Measurements from ENCODE around the gene C2CD3.
"Not testable (repeated sequence)": the region's sequence is repeated elsewhere in the genome, so short reads cannot be mapped to it uniquely, and the experiment has no call there.

C2CD3 gene

DNA sequence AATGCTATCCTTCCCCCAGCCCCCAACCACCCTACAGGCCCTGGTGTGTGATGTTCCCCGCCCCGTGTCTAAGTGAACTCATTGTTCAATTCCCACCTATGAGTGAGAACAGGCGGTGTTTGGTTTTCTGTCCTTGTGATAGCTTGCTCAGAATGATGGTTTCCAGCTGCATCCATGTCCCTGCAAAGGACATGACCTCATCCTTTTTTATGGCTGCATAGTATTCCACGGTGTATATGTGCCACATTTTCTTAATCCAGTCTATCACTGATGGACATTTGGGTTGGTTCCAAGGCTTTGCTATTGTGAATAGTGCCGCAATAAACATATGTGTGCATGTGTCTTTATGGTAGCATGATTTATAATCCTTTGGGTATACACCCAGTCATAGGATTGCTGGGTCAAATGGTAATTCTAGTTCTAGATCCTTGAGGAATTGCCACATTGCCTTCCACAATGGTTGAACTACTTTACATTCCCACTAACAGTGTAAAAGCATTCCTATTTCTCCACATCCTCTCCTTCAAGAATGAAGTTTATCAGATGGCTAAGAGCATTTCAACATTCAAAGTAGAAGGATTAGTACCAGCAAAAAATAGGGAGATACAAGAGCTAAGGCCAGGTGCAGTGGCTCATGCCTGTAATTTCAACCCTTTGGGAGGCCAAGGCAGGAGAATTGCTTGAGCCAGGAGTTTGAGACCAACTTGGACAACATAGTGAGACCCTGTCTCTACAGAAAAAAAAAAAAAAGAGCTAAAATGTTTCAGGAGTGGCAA lies 50.4 kb downstream of the C2CD3 start:
- in situ Hi-C loops (cut with HindIII; ENCODE audit: low sequenced_read_pairs) = not testable (repeated sequence)

DNA sequence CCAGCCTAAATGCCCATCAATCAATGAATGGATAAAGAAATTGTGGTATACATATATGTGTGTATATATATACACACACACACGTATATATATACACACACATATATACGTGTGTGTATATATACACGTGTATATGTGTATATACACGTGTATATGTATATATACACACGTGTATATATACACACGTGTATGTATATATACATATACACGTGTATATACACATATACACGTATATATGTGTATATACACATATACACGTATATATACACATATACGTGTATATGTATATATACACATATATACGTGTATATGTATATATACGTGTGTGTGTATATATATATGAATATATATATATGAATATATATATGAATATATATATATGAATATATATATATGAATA lies 54.1 kb downstream of the C2CD3 start:
- in situ Hi-C loops (cut with HindIII; ENCODE audit: low sequenced_read_pairs) = no loop called here

DNA sequence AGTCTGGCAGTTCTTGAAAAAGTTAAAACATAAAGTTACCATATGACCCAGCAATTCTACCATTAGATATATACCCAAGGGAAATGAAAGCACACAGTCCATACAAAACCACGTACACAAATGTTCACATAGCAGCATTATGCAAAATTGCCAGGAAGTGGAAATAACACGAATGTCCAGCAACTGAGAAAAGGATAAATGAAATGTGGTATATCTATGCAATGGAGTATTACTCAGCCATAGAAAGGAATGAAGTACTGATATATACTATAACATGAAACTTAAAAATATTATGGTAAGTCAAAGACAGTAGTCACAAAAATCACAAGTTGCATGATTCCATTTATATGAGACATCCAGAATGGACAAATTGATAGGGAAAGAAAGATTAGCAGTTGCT lies 57.9 kb downstream of the C2CD3 start:
- in situ Hi-C loops (cut with HindIII; ENCODE audit: low sequenced_read_pairs) = no loop called here

DNA sequence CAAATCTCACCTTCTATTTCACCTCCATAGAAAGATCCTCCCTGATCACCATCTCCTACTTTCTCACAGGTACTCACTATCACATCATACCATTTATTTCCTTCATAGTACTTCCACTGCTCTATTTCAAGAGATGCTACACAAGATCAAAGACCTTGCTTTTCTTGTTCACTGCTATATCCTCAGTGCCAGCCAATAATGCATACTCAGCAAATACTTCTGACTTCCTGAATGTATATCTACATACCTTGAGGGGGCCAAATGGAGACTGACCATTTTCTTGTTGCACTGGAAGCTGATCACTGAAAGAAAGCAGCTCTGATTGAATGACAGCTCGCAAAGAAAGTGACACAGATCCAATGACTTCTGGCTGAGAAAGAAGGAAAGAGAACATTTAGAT lies 64.7 kb downstream of the C2CD3 start:
- in situ Hi-C loops (cut with HindIII; ENCODE audit: low sequenced_read_pairs) = no loop called here

DNA sequence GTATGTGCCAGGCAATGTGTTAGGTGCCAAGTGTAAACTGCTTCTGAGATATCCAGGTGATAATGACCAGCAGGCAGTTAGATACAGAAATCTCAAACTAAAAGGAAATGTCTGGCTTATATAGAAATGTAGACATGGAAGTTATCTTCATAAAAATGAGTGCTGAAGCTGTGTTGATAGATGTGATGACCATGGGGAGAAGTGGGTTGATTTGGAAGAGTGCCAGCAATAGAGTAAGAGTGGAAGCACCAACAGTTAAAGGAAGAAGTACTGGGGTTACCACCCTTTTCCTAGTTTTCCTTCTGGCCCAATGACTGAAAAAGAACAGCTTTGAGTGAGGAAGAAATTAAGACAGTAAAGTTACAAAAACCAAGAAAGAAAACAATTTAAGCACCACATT lies 68.5 kb downstream of the C2CD3 start:
- in situ Hi-C loops (cut with HindIII; ENCODE audit: low sequenced_read_pairs) = no loop called here

DNA sequence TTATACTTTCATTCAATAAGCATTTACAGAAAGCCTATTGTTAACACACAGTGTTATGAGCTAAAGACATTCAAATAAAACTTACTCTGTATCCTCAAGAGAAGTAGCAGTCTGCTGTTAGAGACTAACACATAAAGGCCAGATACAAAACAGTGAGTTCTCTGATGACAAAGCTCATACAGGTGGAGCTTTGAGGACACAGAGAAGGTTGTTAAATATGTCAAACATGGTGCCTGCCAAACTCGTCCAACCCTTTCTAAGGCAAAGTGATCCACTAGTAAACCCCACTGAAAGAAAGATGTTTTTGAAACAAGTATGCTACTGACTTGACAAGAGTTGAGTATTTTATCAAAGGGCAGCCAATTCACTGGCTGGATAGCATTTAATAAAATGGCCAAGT lies 70.1 kb downstream of the C2CD3 start:
- in situ Hi-C loops (cut with HindIII; ENCODE audit: low sequenced_read_pairs) = no loop called here

DNA sequence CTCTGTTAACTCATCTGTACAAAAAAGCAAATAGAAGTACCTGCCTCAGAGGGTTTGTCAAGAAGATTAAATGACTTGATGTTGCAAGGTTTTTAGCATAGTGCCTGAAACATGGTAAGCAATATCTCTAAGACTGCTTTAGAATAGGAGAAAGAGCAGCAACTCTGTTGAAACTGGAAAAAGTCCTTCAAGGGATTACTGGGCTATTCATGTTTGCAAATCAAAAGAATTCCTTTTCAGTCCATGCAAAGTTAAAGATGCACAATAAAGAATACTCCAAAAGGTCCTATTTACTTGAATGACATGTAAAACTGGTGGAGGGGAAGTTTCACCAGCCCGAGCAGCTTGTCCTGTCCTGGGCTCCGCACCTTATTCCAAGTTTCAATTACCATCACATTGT lies 70.6 kb downstream of the C2CD3 start:
- in situ Hi-C loops (cut with HindIII; ENCODE audit: low sequenced_read_pairs) = no loop called here

DNA sequence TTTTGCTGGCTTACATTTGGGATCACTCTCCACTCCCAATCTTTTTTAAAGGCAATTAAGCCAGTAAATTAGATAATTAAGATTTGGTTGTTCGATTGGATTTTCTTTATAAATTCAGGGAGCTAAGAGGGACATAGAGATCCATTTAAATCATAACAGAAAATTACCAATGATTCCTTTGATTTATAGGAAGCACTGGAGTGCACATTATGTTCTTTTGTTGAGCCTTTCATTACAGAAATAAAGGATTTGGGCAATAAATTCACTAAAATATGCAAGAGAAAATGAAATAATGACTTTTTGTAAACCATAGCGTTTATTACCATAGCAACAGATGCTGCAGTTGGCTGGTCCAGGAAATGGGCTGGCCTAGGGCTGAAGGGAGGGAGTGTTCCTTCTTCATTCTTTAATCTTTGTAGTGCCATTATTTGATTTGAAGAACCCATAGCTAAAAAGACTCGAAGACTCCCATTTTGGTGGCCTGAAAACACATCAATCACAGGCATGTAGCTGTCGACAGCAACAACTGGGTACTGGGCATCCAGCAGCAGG lies 73.0 kb downstream of the C2CD3 start:
- in situ Hi-C loops (cut with HindIII; ENCODE audit: low sequenced_read_pairs) = no loop called here

DNA sequence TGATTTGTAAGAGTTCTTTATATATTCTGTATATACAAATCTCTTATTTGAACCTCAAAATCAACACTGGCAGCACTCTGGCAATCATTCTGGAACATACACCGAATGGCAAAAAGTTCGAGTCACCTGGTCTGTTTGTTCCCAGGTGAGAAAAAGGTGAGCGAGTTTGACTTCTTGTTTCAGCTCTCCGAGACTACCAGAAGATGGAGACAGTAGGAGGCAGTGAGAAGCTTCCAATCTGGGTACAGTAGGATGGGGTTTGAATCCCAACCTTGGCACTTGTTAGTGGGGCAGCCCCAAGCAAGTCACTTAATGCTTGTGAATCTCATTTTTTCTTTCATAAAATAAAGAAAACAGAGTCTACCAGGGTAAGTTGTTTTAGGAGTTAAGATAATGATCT lies 76.4 kb downstream of the C2CD3 start:
- in situ Hi-C loops (cut with HindIII; ENCODE audit: low sequenced_read_pairs) = loop anchor here (5.0 kb wide), 1 partner anchor 57 kb away; no protein-coding TSS in a partner anchor

DNA sequence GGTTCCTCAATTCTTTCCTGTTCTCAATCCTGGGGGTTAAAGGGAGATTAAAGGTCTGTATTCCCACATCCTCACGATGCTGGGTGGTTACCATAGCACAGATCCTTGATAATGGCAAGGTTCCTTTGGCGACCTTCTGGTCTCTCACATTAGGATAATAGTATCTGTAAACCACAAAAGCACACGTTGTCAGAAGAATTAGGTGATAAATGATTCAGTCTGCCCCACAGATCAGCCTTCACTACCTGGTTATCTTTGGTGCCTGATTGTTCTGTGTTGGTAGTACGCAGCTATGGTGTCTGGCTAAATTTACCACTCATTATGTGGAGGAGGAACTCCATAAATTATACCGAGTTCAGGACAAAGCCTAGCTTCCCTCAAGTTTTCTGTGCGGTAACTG lies 78.4 kb downstream of the C2CD3 start:
- in situ Hi-C loops (cut with HindIII; ENCODE audit: low sequenced_read_pairs) = loop anchor here (5.0 kb wide), 1 partner anchor 55 kb away; no protein-coding TSS in a partner anchor

DNA sequence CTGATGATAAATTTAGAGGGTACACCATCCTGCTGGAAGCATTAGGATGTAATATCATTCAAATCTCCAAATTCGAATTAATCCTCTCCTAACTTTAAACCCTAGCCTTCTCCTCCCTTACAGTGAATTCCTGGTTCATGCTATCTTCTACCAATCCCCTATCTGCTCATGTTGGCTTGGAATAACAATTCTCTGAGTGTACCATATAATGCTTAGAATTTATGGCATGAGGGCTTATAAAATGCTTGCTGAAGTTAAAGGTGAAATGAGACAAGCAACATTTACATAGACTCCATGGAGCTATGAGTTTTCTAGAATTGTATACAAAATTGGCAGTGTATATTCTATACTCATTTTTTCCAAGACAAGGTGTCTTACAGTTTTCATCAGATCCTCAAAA lies 79.3 kb downstream of the C2CD3 start:
- in situ Hi-C loops (cut with HindIII; ENCODE audit: low sequenced_read_pairs) = loop anchor here (5.0 kb wide), 1 partner anchor 54 kb away; no protein-coding TSS in a partner anchor

DNA sequence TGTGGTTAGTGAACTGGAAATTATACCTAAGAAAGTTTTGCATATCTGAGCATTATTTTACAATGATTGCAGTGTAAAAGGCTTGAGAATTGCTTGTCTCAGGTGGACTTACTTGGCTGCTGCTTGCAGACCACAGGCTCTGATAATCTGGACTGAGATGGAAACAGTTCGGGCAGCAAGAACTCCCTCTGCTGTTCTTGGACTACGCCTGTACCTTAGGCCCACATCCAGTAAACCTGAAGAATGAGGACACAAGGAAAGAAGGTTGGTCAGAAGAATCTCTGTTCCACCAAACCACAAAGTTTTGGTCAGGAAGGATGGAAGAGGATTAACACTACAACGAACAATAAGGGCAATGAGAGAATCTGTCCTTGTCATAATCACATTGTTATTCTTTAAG lies 80.1 kb downstream of the C2CD3 start:
- in situ Hi-C loops (cut with HindIII; ENCODE audit: low sequenced_read_pairs) = loop anchor here (5.0 kb wide), 1 partner anchor 53 kb away; no protein-coding TSS in a partner anchor

DNA sequence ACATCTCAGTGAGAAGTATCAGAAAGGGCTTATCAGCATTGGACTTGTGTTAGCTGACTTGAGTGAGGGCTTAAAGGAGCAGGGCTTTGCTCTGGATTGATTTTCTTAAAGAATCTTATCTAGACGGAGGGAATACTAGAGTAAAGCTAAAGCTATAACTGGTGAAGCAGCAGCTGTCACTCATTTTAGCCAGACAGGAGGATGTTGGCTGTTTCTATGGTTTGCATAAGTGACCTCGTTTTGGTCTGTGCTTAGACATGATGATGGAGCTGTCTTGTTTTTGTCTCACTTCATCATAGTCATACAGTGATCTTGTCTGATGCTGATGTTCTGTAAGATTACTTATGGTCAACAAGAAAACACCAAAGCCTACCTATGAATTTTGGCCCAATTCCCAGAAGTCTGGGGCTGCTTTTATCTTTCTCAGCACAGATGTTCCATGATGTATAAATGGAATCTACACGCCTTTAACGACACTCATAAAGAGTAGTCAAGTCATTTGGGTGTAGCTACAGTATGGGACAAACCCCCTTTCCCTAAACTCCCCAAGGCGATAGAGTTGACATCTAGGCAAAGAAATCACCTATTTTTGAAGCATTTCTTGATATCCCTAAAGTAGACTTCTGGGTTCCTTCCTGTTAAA lies 84.4 kb downstream of the C2CD3 start:
- in situ Hi-C loops (cut with HindIII; ENCODE audit: low sequenced_read_pairs) = no loop called here

DNA sequence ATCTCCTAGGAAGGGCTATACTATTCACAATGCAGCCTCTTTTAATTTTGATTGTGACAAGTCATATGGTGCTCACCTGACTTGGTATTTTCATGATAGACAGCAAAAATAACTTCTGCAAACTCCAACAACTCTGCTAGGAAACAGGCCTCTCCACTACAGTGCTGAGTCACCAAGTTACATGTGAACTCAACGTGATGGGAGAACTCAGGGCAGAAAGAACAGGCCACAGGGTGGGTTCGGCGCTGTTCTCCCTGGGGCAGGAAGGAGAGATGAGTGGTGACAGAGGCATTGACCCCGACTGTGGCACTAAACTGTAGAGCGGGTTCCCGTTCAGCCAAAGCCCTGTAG lies 85.3 kb downstream of the C2CD3 start:
- in situ Hi-C loops (cut with HindIII; ENCODE audit: low sequenced_read_pairs) = no loop called here

DNA sequence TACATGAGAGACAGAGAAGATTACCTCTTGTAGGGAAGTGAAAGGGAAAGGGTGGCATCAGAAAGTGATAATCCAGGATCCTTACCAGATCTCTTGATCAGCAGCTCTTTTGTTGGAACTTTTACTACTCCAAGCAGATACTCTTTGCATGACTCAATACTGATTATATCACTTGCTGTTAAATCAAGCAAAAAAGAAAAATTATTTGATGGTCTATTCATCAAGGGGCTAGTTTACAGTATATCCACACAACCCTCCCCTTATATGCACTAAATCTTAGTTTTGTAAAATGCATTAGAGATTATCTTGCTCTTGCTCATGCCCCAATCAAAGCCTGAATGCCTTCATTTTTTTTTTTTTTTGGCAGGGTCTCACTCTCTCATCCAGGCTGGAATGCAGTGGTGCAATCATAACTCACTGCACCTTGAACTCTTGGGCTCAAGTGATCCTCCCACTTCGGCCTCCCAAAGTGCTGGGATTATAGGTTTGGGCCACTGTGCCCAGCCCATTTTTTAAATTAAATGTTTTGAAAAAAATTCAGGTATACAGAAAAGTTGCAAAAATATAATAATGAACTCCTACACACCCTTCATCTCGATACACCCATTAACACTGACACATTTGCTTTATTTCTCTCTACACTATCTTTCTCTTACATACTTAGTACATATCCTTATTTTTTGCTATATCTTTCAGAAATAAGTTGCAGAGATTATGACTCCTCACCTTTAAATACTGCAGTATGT lies 85.8 kb downstream of the C2CD3 start:
- in situ Hi-C loops (cut with HindIII; ENCODE audit: low sequenced_read_pairs) = no loop called here

DNA sequence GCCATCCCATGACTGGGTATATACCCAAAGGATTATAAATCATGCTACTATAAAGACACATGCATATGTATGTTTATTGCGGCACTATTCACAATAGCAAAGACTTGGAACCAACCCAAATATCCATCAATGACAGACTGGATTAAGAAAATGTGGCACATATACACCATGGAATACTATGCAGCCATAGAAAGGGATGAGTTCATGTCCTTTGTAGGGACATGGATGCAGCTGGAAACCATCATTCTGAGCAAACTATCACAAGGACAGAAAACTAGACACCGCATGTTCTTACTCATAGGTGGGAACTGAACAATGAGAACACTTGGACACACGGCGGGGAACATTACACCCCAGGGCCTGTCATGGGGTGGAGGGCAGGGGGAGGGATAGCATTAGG lies 86.9 kb downstream of the C2CD3 start:
- in situ Hi-C loops (cut with HindIII; ENCODE audit: low sequenced_read_pairs) = not testable (repeated sequence)

DNA sequence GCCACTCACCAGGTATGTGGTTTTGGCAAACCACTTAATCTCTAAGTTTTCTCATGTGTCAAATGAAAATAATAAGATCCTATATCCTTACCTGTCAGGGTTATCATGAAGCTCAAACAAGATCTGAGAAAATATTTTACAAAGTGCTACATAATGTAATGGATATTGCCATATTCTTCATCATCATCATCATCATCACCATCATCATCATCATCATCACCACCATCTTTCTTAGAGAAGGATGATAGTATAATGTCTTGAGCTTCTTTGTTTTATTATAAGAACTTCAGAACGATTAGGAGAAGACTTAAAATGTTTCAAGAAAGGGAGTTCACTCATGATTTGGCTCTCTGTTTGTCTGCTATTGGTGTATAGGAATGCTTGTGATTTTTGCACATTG lies 89.4 kb downstream of the C2CD3 start:
- in situ Hi-C loops (cut with HindIII; ENCODE audit: low sequenced_read_pairs) = no loop called here

DNA sequence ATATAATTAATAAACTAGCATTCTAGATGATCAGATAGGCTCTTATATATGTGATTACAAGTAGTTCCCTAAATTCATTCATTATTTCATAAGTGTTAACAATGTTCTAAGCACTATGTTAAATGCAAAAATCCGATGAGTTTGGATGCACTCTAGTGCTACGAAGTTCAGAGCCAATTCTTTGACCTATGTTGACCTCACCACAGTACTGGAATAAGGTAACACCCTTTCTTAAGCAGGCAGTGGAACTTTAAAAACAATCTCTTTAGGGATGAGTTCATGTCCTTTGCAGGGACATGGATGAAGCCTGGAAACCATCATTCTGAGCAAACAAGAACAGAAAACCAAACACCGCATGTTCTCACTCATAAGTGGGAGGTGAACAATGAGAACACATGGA lies 93.6 kb downstream of the C2CD3 start:
- in situ Hi-C loops (cut with HindIII; ENCODE audit: low sequenced_read_pairs) = no loop called here

DNA sequence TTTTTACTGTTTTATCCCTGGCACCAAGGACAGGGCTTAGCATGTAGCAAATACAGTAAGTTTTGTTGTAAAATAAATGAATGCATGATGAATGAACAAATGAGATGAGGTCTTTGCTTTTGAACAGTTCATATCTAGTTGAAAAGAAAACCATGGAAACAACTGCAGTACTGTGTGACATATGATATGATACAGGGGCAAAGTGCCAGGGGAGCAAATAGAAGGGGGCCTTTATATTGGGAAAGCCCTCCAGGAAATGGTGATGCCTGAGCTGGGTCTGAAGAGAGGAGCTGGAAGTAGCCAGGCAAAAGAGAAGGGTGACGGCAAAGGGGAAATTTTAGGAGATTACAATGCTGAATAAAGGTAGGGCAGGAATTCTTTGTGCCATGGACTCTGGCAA lies 98.1 kb downstream of the C2CD3 start:
- in situ Hi-C loops (cut with HindIII; ENCODE audit: low sequenced_read_pairs) = loop anchor here (5.0 kb wide), 2 partner anchors 60 to 90 kb away; no protein-coding TSS in a partner anchor

DNA sequence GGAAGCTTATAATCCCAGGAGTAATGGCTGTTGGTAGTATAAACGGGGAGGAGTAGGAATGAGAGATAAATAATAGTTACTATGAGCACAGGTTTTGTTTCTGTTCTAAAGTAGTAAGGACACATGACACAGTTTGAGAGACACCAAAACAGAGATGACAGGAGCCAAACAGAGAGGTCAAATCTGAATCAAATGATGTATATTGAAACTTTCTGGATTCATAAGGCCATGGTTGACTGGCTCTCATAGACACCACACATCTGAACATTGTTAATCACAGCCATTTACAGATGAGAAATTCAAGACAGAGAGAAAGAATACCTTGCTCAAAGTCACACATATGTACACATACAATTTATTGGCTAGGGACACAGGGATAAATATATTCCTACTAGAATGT lies 98.5 kb downstream of the C2CD3 start:
- in situ Hi-C loops (cut with HindIII; ENCODE audit: low sequenced_read_pairs) = loop anchor here (5.0 kb wide), 2 partner anchors 60 to 90 kb away; no protein-coding TSS in a partner anchor
